KOPT-K1 (cell line): ENCODE measurements around the gene PPP3CB.

Experiments used
- H3K27ac ChIP-seq: fragments of 200-600 bp; sonication (generic); 2 replicates; pipeline ENCODE4 v1.5.1; 2016; ENCODE audit warnings: antibody characterized with exemption, mild to moderate bottlenecking, low read depth, low read length; ENCODE audit not compliant: poor library complexity, severe bottlenecking
- H3K36me3 ChIP-seq: fragments of 200-600 bp; sonication (generic); 2 replicates; pipeline ENCODE4 v1.5.1; 2017; ENCODE audit warnings: antibody characterized with exemption, mild to moderate bottlenecking, low read length, moderate library complexity; ENCODE audit not compliant: insufficient read depth
- H3K9me3 ChIP-seq: fragments of 200-600 bp; sonication (generic); 2 replicates; pipeline ENCODE4 v1.5.1; 2017; ENCODE audit warnings: antibody characterized with exemption, low read length, mild to moderate bottlenecking; ENCODE audit not compliant: insufficient read depth, poor library complexity, severe bottlenecking

PPP3CB gene

GRCh38 chr10:73495884-73496674, at the start of gene PPP3CB:
Gene PPP3CB, minus strand, starts transcription at chr10:73496024. Its CDS starts 135 bp downstream, at chr10:73495889.
- H3K27ac ChIP-seq, result peak within 1 kb of the TSS; percentile 86
- H3K36me3 ChIP-seq, result no peaks in the 10 kb centered on the region

GRCh38 chr10:73545357-73545756, 49.5 kb upstream of the PPP3CB start:
- no peaks in the 10 kb centered on the region for H3K36me3 ChIP-seq
- no peak overlapping the region for H3K27ac ChIP-seq
- H3K9me3 ChIP-seq, result no peaks in the 10 kb centered on the region

More at GRCh38 chr10:73495884-73496674, at the start of gene PPP3CB:
- no peaks in the 10 kb centered on the region for H3K9me3 ChIP-seq

- Histone ChIP-seq H3K27ac (no peak overlapping the region), H3K36me3 (no peaks in the 10 kb centered on the region), H3K9me3 (no peaks in the 10 kb centered on the region)
These were observed 41.9 kb upstream of the PPP3CB start for GRCh38 chr10:73537709-73538108.

DNA sequence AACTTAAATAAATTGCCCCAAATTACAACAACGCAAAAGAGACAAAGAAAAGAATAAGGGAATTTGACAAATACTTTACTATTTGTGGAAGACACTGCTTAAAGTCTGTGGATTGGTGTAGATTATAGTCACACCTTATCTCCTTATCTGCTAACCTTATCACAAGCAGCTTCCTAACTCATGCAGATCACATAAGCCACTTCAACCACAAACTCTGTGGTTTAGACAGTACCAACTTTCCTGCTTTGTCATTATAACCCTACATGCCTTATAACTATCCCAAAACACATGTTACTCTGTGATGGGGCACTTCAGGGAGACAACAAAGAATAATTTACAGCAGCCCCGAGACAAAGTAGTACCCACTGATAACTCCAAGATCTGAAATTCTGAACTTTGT, 41.5 kb upstream of the PPP3CB start:
- Histone ChIP-seq H3K36me3 (no peaks in the 10 kb centered on the region), H3K27ac (no peak overlapping the region)

GRCh38 chr10:73534857-73535256, 39.0 kb upstream of the PPP3CB start:
- no peaks in the 10 kb centered on the region for H3K36me3 ChIP-seq
- no peak overlapping the region for H3K27ac ChIP-seq
- H3K9me3 ChIP-seq, result no peaks in the 10 kb centered on the region

More for the DNA sequence above, 41.5 kb upstream of the PPP3CB start:
- H3K9me3 ChIP-seq, result no peaks in the 10 kb centered on the region

- Histone ChIP-seq H3K36me3 (no peaks in the 10 kb centered on the region), H3K9me3 (no peaks in the 10 kb centered on the region), H3K27ac (no peak overlapping the region)
These were observed 33.4 kb upstream of the PPP3CB start for GRCh38 chr10:73529089-73529832.

- no peaks in the 10 kb centered on the region for H3K9me3 ChIP-seq
- H3K36me3 ChIP-seq, result no peaks in the 10 kb centered on the region
- no peak overlapping the region for H3K27ac ChIP-seq
These were observed 26.4 kb upstream of the PPP3CB start for GRCh38 chr10:73522263-73522662.

DNA sequence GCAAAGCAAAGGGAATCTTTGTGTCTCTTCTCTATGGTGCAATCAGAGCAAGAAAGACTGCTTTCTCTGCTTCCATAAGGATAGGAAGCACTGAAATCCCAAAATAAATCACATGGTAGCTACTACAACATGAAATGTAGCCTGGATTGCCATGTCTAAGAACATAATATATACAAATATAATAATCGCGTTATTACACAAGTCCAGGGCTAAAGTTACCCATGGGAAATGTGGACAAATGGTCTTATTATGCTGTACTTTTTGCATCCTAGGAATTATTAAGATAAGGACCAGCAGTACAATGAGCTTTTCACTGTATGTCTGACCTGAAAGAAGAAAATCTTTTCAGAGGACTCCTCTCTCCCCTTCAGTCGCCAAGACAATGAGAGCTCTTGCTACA, 23.5 kb upstream of the PPP3CB start:
- Histone ChIP-seq H3K9me3 (no peaks in the 10 kb centered on the region), H3K27ac (no peak overlapping the region), H3K36me3 (no peaks in the 10 kb centered on the region)

DNA sequence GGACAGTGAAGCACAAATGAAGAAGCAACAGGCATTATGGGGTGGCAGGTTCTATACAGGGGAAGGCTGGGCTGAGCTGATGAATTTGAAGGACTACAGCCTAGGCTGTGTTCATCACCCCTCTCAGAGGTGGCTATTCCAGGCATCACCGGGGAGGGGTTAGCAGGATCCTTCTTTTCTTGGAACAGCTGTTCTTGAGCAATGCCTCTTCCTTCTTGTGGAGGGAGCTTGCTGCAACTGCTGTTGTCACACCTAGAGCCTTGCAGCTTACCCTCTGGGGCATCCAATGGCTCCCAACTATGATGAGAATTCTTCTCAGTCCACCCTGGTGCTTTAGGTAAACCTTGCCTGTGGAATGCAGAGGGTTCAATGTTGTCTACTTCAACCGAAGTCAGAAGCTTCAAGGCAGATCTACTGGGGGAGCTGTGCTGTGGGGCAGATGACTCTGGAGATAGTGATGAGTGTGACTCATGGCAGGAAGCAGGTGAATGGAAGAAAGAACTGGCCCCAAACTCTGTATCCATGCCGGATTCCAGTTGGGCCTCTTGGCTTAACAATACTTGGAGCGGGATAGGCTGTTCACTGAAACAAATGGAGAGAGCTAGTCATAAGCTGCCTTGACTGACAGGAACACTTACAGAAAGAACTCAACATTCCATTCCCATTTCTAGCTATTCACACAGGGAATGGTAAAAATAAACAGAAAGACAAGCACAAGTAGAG, 21.5 kb upstream of the PPP3CB start:
- H3K27ac ChIP-seq, result no peak overlapping the region
- H3K9me3 ChIP-seq, result no peaks in the 10 kb centered on the region
- no peaks in the 10 kb centered on the region for H3K36me3 ChIP-seq

- no peak overlapping the region for H3K27ac ChIP-seq
- H3K9me3 ChIP-seq, result no peaks in the 10 kb centered on the region
- H3K36me3 ChIP-seq, result no peaks in the 10 kb centered on the region
These were observed 16.5 kb upstream of the PPP3CB start for GRCh38 chr10:73512207-73512743.

DNA sequence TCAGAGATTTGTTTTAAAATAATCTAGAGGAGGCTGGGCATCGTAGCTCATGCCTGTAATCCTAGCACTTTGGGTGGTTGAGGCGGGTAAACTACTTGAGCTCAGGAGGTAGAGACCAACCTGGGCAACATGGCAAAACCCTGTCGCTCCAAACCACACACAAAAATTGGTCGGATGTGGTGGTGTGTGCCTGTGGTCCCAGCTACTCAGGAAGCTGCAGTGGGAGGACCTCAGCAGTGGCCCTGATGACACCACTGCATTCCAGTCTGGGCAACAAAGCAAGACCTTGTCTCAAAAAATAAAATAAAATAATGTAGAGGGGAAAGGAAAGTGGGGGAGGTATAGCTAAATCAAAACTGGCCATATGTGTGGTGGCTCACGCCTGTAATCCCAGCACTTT, 13.9 kb upstream of the PPP3CB start:
- Histone ChIP-seq H3K9me3 (no peaks in the 10 kb centered on the region), H3K36me3 (peaks cover 4% of the 10 kb centered on the region; the same call in 1 of the 2 replicates), H3K27ac (no peak overlapping the region)

- Histone ChIP-seq H3K27ac (no peak overlapping the region), H3K9me3 (no peaks in the 10 kb centered on the region), H3K36me3 (peaks cover 11% of the 10 kb centered on the region; the same call in 1 of the 2 replicates)
These were observed 10.7 kb upstream of the PPP3CB start for GRCh38 chr10:73506491-73506890.

DNA sequence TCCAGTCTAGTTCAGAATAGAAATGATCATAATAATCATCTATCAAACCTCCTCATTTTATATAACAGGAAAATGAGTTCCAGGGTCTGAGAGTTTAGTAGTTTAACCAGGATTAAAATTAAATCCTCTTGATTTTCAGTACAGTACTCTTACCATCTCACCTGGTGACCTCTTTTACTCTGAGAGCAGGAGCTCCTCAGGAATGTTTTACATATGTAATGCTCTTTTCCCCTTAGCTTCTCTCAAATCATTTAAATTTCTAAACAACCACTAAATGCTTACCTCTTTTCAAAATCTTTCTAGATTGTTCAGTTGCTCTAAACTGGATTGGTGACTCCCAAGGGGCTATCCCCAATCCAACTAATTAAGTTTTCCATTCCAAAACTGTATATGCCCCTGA, 10.2 kb upstream of the PPP3CB start:
- H3K36me3 ChIP-seq, result peaks cover 11% of the 10 kb centered on the region; the same call in 1 of the 2 replicates
- no peaks in the 10 kb centered on the region for H3K9me3 ChIP-seq
- H3K27ac ChIP-seq, result no peak overlapping the region

GRCh38 chr10:73503037-73503436, 7.2 kb upstream of the PPP3CB start:
- no peak overlapping the region for H3K27ac ChIP-seq

GRCh38 chr10:73501651-73502050, 5.8 kb upstream of the PPP3CB start:
- H3K36me3 ChIP-seq, result peaks cover 11% of the 10 kb centered on the region; the same call in 1 of the 2 replicates
- H3K9me3 ChIP-seq, result no peaks in the 10 kb centered on the region
- H3K27ac ChIP-seq, result peak overlapping the region; percentile 4

More at GRCh38 chr10:73503037-73503436, 7.2 kb upstream of the PPP3CB start:
- H3K36me3 ChIP-seq, result peaks cover 11% of the 10 kb centered on the region; the same call in 1 of the 2 replicates
- no peaks in the 10 kb centered on the region for H3K9me3 ChIP-seq
